HEK293 (cell line): Measurements from ENCODE around the gene MATN4.

Source experiments
- OVOL3 ChIP-seq: fragments of 450-650 bp; formaldehyde crosslinking; IDR thresholded peaks from 2 replicates; pipeline ENCODE4 v1.5.1; 2016; ENCODE audit warnings: missing biosample characterization, missing genetic modification characterization
- SCRT1 ChIP-seq: fragments of 450-650 bp; formaldehyde crosslinking; IDR thresholded peaks from 2 replicates; pipeline ENCODE4 v1.5.1; 2016; ENCODE audit warnings: missing biosample characterization, missing genetic modification characterization, borderline replicate concordance
- ZEB2 ChIP-seq: fragments of 450-650 bp; formaldehyde crosslinking; IDR thresholded peaks from 2 replicates; pipeline ENCODE4 v1.5.1; 2016; ENCODE audit warnings: missing biosample characterization, missing genetic modification characterization
- ZNF10 ChIP-seq: fragments of 450-650 bp; formaldehyde crosslinking; IDR thresholded peaks from 2 replicates; pipeline ENCODE4 v1.5.1; 2017; ENCODE audit warnings: missing biosample characterization, missing genetic modification characterization
- ZNF121 ChIP-seq: fragments of 450-650 bp; formaldehyde crosslinking; IDR thresholded peaks from 2 replicates; pipeline ENCODE4 v1.5.1; 2016; ENCODE audit warnings: missing biosample characterization, missing genetic modification characterization
- ZNF274 ChIP-seq, 2 experiments: fragments of 200-500 bp in 1 of 2; fragments of 450-650 bp in 1 of 2; sonication (Bioruptor generic) in 1 of 2; formaldehyde crosslinking in 1 of 2; IDR thresholded peaks; 2 replicates each; pipeline versions ENCODE4 v1.5.1 to v1.6.1; 2014 to 2016; ENCODE audit warnings: borderline replicate concordance in 1 of 2, inconsistent platforms in 1 of 2, low read length in 1 of 2, missing biosample characterization in 1 of 2, missing genetic modification characterization in 1 of 2
- ZNF37A ChIP-seq: fragments of 450-650 bp; IDR thresholded peaks from 2 replicates; pipeline ENCODE4 v1.5.1; 2018; ENCODE audit warnings: missing biosample characterization, missing genetic modification characterization
- ZNF529 ChIP-seq: fragments of 450-650 bp; formaldehyde crosslinking; IDR thresholded peaks from 2 replicates; pipeline ENCODE4 v1.5.1; 2017; ENCODE audit warnings: missing genetic modification characterization, missing biosample characterization; ENCODE audit not compliant: insufficient replicate concordance
- ZNF544 ChIP-seq: fragments of 450-650 bp; formaldehyde crosslinking; IDR thresholded peaks from 2 replicates; pipeline ENCODE4 v1.5.0; 2017; ENCODE audit warnings: missing biosample characterization, missing genetic modification characterization
- ZNF548 ChIP-seq: fragments of 450-650 bp; formaldehyde crosslinking; IDR thresholded peaks from 2 replicates; pipeline ENCODE4 v1.5.1; 2016; ENCODE audit warnings: missing biosample characterization, missing genetic modification characterization
- ZNF654 ChIP-seq: fragments of 450-650 bp; formaldehyde crosslinking; IDR thresholded peaks from 2 replicates; pipeline ENCODE4 v1.5.1; 2016; ENCODE audit warnings: low read depth, missing biosample characterization, missing genetic modification characterization
- TF ChIP-seq, protein P1 (sequence below): IDR thresholded peaks from 2 replicates; pipeline ENCODE4 v1.6.1; 2011; ENCODE audit warnings: mild to moderate bottlenecking, low read depth, low read length, borderline replicate concordance
- TF ChIP-seq, protein P2 (sequence below): fragments of 450-650 bp; formaldehyde crosslinking; IDR thresholded peaks from 2 replicates; pipeline ENCODE4 v1.5.1; 2016; ENCODE audit warnings: missing biosample characterization, missing genetic modification characterization
- TF ChIP-seq, protein P3 (sequence below): fragments of 450-650 bp; formaldehyde crosslinking; IDR thresholded peaks from 2 replicates; pipeline ENCODE4 v1.5.1; 2016; ENCODE audit warnings: missing biosample characterization, missing genetic modification characterization

DNA sequence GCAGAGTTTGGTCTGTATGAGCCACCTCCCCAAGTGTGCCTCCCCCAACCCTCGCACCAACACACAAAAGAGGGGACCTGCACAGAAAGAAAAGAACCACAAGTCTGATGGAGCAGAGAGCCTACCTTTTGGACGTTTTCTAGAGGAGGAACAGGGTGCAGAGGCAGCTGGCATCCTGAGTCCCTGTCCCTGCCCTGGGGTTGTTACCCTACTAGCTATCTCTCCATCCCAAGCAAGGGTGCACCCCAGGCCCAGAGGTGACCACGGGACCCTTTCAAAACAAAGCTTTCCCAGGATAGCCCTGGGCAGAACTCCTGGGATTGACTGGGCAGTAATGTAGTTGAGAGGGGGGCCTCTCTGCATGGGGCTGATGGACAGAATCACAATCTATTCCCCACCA lies 9.7 kb upstream of the MATN4 start:
- TF ChIP-seq ZEB2 (tag by site-specific recombination) (no peak), ZNF37A (no peak), ZNF654 (tag by site-specific recombination) (no peak), ZNF274 (IDR thresholded peaks at IDR 0.05; ENCODE audit: low read length) (no peak), ZNF274 (tag by site-specific recombination; IDR thresholded peaks at IDR 0.05; ENCODE audit: borderline replicate concordance) (no peak), OVOL3 (tag by site-specific recombination) (no peak), ZNF548 (tag by site-specific recombination) (no peak), SCRT1 (tag by site-specific recombination) (no peak), ZNF529 (tag by site-specific recombination) (no peak), ZNF121 (tag by site-specific recombination) (no peak), ZNF10 (tag by site-specific recombination) (no peak), ZNF544 (tag by site-specific recombination) (no peak)
- TF ChIP-seq, protein P1, sequence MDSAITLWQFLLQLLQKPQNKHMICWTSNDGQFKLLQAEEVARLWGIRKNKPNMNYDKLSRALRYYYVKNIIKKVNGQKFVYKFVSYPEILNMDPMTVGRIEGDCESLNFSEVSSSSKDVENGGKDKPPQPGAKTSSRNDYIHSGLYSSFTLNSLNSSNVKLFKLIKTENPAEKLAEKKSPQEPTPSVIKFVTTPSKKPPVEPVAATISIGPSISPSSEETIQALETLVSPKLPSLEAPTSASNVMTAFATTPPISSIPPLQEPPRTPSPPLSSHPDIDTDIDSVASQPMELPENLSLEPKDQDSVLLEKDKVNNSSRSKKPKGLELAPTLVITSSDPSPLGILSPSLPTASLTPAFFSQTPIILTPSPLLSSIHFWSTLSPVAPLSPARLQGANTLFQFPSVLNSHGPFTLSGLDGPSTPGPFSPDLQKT, result no peak
- TF ChIP-seq, protein P2, sequence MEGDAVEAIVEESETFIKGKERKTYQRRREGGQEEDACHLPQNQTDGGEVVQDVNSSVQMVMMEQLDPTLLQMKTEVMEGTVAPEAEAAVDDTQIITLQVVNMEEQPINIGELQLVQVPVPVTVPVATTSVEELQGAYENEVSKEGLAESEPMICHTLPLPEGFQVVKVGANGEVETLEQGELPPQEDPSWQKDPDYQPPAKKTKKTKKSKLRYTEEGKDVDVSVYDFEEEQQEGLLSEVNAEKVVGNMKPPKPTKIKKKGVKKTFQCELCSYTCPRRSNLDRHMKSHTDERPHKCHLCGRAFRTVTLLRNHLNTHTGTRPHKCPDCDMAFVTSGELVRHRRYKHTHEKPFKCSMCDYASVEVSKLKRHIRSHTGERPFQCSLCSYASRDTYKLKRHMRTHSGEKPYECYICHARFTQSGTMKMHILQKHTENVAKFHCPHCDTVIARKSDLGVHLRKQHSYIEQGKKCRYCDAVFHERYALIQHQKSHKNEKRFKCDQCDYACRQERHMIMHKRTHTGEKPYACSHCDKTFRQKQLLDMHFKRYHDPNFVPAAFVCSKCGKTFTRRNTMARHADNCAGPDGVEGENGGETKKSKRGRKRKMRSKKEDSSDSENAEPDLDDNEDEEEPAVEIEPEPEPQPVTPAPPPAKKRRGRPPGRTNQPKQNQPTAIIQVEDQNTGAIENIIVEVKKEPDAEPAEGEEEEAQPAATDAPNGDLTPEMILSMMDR (tag by site-specific recombination), result no peak
- TF ChIP-seq, protein P3, sequence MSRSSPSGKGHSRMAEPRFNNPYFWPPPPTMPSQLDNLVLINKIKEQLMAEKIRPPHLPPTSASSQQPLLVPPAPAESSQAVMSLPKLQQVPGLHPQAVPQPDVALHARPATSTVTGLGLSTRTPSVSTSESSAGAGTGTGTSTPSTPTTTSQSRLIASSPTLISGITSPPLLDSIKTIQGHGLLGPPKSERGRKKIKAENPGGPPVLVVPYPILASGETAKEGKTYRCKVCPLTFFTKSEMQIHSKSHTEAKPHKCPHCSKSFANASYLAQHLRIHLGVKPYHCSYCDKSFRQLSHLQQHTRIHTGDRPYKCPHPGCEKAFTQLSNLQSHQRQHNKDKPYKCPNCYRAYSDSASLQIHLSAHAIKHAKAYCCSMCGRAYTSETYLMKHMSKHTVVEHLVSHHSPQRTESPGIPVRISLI (tag by site-specific recombination), result no peak
